Skin of body (tissue), 2 donors: Measurements from ENCODE around the gene MSH2. TPM values are rescaled to one million over a fixed set of nuclear protein-coding genes. Genes with fewer than 3 reads are reported as not detected.
A peak's percentile ranks its signal among the peaks of the same experiment; 100 is the strongest.
"Not testable (repeated sequence)": the region's sequence is repeated elsewhere in the genome, so short reads cannot be mapped to it uniquely, and the experiment has no call there.

Source experiments
- DNase-seq: peaks from one replicate; lab custom pipeline; 2025; lab: John Stamatoyannopoulos, UW
- total RNA-seq: library from RNA; depleted of rRNA; stranded (reverse); fragments of >200 nt; gene quantifications from one replicate; pipeline ENCODE4 v1.2.3, GENCODE V29; 2014

Gene MSH2
- total RNA-seq = 40.6 TPM

DNA sequence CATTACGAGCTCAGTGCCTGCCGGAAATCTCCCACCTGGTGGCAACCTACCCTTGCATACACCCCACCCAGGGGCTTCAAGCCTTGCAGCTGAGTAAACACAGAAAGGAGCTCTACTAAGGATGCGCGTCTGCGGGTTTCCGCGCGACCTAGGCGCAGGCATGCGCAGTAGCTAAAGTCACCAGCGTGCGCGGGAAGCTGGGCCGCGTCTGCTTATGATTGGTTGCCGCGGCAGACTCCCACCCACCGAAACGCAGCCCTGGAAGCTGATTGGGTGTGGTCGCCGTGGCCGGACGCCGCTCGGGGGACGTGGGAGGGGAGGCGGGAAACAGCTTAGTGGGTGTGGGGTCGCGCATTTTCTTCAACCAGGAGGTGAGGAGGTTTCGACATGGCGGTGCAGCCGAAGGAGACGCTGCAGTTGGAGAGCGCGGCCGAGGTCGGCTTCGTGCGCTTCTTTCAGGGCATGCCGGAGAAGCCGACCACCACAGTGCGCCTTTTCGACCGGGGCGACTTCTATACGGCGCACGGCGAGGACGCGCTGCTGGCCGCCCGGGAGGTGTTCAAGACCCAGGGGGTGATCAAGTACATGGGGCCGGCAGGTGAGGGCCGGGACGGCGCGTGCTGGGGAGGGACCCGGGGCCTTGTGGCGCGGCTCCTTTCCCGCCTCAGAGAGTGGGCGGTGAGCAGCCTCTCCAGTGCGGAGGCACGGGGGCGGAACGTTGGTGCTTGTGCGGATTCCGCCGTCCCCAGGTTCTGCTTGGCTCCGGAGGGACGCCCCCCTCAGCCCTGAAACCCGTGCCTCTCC lies at the start of gene MSH2:
Gene MSH2 (plus strand): TSS at position 352 of the 804 bp plus-strand sequence. CDS start 36 bp downstream, at position 388.
- peak; percentile 91 for DNase-seq

DNA sequence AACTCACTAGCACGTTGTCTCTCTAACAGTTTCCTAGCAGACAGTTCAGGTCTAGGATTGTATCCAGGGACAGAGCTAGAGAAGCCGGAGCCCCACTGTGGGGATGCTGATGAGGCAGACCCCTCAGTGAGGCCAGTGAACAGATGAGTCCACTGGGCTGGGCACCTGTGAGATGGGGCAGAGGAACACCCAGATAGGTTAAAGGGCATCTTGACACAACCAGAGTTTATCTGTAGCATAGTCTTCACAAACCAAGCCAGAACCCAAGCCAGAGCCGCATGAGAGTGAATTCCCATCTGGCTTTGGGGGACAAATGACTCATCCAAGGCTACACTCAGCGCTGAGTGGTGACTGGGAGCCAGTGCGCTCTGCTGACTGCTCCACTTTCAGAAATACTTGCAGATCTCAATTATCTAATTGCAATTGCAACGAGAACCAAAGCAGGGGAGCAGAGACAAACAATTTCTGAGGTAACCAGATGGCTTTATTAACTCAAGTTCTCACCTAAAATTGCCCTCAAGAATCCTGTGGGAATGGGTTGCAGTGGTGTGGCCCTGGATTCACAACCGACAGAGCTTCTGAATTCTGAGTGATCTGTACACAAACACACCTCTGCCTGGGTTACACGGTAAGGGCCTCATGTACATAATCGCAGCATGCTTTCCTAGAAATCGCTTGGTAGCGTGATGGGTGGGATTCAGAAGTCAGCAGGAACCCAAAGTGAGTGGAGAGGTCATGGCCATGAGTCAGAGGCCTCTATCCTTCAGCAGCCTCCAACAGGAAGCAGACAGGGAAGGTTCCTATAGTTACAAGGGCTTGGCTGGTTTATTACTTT lies 48.7 kb upstream of the MSH2 start:
- DNase-seq = no peak

DNA sequence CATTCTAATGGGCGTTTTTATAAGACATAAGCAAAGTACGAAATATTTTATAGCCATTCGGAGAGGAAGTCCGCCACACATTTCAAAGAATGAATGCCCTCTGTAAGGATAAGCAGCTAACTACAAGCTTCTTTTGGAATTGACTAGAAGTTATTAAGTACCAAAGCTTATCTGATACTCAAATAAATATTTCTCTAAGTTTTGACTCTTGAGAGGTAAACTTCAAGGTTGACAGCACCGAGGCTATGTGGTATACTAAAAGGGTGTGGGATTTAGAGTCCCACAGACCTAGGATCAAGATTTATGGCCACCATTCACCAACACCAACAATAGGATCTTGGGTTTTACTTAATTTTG lies 48.1 kb upstream of the MSH2 start:
- no peak for DNase-seq

DNA sequence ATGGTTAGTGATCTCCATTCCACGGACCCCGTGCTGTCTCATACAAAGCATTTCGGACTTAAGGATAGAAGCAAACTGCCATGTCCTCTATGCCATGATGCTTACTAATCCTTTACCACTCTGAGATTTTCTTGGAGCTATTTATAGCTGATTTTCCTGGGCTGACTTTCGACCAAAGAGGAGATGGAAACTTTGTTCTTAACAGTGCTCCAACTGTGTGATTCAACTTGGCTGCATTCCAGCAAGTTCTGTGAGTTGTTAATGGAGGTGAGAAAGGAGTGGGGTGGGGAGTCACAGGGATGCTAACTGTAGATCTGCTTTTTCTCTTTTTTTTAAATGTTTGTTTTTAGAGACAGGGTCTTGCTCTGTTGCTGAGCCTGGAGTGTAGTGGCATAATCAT lies 45.5 kb upstream of the MSH2 start:
- no peak for DNase-seq

DNA sequence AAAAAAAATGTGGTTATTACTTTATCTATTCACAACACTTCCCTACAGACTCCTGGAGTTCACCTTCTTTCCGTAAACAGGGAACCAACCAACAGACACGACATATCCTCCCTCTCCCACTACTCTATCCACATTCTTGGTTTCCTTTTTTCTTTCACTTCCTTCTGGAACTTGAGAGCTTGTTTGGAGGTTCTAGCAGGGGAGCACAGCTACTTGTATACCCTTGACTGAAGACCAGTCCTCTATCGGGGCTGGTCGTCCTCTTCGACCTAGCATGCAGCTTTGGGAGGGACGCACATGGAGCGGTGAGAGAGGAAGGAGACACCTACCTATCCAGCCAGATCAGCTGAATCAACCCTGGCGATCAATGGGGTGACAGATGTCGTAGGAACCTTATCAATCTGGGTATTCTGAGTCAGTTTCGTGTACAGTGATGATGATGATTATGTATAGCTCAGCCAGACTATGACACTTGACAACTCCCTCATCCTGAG lies 43.5 kb upstream of the MSH2 start:
- DNase-seq = no peak

DNA sequence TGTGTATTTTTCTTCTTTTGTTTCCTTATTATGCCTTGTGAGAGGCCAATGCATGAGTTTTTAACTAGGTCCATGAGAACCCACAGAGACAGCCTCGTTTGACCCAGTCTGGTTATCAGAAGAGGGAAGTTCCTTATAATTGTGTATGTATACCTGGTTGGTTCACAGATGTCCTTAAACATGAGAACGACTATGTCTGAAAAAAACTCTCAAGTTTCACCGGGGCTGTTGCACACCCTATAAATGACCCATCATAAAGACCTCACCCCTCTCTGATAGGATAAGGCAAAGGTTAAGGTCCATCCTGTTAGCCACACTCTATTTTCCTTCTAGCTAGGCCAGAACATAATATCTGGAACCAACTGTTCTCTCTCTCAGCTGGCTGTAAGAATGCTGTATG lies 42.7 kb upstream of the MSH2 start:
- no peak for DNase-seq

DNA sequence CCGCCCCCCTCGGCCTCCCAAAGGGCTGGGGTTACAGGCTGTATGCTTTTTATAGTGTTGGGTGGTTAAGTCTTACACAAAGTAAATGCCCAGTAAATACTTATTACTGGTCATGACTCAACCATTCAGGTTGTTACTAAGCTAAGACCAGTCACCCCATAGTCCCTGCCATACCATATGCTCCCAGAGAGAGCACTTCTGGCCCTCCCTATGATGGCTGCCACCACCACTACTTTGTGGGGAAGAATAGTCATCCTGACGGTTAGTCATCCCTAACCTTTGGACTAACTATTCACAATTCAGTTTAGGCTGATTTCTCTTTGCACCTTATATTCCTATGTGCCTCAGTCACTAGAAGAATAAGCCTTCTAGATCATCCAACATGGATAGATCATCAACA lies 42.0 kb upstream of the MSH2 start:
- DNase-seq = no peak

DNA sequence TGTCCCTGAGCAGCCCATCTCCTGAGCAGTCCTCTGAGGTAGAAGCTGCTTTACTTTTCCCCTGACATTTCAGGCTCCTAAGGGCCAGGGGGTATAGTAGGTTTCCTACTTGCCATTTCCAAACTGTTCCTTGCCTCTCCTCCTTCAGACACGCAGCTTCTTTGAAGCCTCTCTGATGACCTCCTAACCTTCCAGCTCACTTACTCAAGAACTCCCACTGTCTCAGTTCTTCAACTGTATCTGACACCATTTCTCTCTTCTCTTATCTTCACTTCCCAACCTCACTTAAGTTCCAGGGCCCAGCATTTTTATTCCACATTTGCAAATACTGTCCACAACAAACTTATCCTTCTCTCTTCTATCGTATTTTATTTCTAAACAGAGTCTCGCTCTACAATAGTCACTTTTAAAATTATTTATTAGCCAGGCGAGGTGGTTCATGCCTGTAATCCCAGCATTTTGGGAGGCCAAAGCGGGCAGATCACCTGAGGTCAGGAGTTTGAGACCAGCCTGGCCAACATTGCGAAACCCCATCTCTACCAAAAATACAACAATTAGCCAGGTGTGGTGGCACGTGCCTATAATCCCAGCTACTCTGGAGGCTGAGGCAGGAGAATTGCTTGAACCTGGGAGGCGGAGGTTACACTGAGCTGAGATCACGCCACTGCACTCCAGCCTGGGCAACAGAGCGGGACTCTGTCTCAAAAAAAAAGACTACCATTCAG lies 41.3 kb upstream of the MSH2 start:
- DNase-seq = not testable (repeated sequence)

DNA sequence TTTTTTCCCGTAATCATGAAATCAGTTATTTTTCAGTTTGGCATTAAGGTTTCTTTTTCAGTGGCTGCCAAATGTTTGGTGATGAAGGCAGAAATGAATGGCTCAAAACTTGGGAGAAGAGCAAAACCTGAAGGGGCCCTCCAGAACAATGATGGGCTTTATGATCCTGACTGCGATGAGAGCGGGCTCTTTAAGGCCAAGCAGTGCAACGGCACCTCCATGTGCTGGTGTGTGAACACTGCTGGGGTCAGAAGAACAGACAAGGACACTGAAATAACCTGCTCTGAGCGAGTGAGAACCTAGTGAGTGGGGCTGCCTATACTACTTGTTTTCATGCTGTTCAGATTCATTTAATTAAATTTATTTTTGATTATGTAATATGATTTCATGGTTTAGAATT lies 29.2 kb upstream of the MSH2 start:
- DNase-seq = no peak

DNA sequence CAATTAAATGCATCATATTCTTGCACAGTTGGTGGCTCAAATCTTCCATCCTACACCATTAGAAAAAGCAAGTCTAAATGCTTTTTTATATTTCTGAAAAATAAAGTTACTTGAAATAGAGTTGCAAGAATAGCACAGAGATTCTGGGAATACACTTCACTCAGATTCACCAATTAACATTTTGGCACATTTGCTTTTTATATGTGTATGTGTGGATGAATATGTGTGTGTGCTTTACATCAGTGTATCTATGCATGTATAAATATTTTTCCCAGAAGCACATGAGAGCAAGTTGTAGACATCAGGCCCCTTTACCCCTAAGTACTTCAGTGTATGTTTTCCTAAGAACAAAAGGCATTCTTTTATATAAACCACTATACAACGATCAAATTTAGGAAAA lies 27.6 kb upstream of the MSH2 start:
- DNase-seq = no peak

DNA sequence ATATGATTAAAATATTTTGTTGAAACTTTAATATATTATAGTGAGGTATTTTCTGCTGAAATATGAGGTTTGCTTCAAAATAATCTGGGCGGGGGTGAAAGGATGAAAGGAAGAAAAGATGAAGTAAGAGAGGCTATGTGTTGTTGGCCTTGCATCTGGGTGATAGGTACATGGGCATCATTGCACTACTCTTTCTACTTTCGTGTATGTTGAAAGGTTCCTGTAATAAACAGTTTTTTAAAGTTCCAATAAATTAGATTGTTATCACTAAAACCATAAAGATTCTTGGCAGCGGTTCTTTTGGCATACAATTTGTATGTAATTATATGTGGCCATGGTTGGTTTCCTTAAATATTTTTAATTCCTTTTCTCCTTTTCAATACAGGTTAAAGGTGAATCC lies 23.6 kb upstream of the MSH2 start:
- DNase-seq = no peak

DNA sequence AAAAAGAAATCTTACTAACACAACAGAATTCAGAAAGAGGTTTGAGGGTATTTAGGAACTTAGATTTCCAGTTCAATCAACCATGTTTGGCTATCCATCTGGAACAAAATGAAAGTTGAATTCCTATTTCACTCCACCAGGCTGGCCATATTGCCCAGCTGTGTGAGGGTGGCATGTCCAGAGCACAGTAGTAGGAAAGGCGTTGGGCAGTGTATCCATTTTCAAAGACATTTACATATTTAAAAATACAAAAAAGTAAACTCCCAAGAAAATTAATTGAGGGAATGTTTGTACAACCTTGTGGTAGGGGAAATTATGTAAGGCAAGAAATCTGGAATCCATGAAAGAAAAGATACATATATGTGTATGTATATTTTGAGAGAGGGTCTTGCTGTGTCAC lies 21.5 kb upstream of the MSH2 start:
- DNase-seq = no peak

DNA sequence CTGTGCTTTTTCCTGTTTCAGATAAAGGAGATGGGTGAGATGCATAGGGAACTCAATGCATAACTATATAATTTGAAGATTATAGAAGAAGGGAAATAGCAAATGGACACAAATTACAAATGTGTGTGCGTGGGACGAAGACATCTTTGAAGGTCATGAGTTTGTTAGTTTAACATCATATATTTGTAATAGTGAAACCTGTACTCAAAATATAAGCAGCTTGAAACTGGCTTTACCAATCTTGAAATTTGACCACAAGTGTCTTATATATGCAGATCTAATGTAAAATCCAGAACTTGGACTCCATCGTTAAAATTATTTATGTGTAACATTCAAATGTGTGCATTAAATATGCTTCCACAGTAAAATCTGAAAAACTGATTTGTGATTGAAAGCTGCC lies 16.4 kb upstream of the MSH2 start:
- DNase-seq = no peak

DNA sequence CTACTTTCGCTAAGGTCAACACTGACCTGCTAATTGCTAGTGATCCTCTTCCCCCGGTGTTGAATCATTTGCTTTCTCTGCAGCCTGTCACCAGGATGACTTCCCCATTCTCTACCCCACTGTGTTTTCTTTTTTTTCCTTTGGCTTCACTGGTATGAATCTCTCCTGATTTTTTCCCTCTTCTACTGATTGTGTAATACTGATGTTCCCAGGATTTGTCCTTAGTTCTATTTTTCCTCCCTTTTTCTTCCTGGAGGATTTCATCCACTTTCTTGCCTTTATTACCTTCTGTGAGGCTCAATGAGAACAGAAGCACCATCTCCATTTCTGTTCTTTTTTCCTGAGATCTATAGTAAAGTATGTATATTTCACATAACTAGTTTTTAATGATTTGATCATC lies 14.1 kb upstream of the MSH2 start:
- DNase-seq = no peak

DNA sequence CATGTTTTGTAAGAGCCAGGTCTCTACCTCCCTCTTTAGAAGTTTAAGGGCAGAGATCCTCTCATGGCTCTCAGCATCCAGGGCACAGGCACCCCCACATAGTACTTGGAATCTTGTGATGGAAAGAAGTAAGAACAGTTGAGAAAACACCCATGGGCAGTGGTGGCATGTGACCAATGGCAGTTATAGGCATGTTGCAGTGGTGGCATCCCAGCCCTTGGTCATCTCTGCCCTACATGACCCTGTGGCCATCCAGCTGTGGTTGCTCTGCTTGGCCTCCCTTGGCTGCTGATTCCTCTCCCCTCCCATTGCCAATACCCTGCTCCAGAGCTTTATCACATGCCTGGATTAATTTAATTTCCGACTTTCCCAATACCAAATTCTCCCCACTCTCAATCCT lies 13.3 kb upstream of the MSH2 start:
- DNase-seq = no peak

DNA sequence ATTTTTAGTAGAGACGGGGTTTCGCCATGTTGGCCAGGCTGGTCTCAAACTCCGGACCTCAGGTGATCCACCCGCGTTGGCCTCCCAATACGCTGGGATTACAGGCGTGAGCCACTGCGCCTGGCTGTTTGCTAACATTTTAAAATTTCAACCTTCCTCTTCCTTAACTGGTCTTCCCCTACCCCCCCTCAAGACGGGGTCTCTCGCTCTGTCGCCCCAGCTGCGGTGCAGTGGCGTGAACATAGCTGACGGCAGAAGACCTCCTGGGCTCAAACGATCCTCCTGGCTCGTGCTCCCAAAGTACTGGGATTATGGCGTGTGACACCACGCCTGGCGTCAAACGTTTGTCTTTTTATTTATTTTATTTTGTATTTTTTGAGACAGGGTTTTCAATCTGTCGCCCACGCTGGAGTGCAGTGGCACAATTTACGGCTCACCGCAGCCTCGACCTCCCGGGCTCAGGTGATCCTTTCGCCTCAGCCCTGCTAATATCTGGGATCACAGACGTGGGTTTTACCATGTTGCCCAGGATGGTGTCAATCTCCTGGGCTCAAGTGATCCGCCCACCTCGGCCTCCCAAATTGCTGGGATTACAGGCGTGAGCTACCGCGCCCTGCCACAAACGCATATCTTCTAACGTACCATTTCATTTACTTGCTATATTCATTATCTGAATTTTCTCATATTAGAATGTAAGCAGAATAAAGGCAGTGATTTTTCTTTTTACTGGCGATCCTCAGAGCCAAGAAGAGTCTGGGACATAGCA lies 984 bp upstream of the MSH2 start:
- DNase-seq = no peak

DNA sequence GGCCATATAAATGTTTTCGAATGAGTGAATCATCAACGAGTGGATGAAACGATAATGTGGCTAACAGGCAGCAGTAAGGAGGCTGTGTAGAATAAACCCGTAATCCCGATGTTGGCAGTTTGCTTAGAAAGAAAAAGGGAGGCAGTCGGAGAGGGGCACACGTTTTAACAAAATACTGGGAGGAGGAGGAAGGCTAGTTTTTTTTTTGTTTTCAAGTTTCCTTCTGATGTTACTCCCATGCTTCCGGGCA lies 476 bp upstream of the MSH2 start:
- no peak for DNase-seq

DNA sequence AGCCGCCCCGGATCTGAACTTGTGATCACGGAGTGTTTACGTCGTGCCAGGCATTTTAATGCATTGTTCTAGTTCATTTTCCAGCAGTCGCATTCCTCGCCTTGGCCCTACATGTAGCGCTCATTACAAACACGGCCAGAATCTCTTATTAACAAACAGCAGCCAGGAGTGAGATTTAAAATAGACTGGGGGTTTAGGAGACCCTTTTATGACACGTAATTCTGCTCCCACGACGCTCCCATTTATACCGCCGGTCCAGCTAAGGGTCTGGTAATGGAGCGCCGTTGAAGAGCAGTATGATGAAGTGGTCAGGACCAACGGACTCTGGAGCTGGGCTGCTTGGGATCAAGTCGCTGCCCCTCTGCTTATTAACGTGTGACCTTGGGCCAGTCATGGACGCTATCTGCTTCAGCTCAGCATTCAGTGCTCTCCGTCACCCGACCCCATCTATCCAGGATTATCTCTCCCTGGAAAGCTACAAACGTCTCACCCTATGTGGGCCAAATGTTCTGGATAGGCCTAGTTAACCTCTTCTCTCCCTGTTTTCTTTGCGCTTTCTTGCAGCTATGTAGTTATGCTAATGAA lies 745 bp downstream of the MSH2 start:
- peak; percentile 17 for DNase-seq

DNA sequence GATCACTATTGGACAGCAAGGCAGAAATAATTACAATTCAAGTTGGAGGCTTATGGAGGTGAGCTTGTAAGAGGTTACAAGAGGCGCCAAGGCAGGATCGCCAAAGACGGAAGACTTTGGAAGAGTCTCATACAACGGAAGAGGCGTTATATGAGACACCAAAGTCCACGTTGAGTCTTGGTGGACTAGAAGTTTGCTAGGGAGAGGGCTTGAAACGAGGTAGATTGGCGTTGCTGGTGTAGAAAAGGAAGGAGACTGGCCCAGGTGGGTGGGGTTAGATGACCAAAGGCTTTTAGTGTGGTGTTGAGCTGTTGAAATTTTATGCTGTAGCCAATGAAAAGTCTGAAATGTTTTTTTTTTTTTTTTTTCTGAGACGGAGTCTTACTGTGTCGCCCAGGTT lies 1.4 kb downstream of the MSH2 start:
- no peak for DNase-seq

DNA sequence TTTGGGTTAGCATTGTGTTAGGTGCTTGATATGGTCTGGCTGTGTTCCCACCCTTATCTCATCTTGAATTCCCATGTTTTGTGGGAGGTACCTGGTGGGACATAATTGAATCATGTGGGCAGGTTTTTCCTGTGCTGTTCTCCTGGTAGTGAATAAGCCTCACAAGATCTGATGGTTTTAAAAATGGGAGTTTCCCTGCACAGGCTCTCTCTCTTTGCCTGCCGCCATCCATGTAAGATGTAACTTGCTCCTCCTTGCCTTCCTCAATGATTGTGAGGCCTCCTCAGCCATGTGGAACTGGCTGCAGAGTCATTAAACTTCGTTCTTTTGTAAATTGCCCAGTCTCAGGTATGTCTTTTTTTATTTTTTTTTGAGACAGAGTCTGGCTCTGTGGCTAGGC lies 2.8 kb downstream of the MSH2 start:
- no peak for DNase-seq

DNA sequence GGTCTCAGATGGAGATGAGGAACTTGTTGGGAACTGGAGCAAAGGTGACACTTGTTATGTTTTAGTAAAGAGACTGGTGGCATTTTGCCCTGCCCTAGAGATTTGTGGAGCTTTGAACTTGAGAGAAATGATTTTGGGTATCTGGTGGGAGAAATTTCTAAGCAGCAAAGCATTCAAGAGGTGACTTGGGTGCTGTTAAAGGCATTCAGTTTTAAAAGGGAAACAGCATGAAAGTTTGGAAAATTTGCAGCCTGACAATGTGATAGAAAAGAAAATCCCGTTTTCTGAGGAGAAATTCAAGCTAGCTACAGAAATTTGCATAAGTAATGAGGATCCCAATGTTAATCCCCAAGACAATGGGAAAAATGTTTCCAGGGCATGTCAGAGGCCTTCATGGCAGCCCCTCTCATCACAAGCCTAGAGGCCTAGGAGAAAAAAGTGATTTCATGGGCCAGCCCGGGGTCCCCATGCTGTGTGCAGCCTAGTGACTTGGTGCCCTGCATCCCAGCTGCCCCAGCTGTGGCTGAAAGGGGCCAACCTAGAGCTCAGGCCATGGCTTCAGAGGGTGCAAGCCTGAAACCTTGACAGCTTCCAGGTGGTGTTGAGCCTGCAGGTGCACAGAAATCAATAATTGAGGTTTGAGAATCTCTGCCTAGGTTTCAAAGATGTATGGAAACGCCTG lies 3.8 kb downstream of the MSH2 start:
- DNase-seq = not testable (repeated sequence)
